ENCODE results near the gene METAP1D.

The METAP1D gene

GRCh38 chr2:172094294-172095145 is 94.8 kb downstream of the METAP1D start:
- DNase-seq: no peak

GRCh38 chr2:172095146-172095904 is 95.6 kb downstream of the METAP1D start:
- no peak for DNase-seq

GRCh38 chr2:172095905-172096625 is 96.3 kb downstream of the METAP1D start:
- DNase-seq: peak; percentile 43

GRCh38 chr2:172096626-172097547 is 97.1 kb downstream of the METAP1D start:
- no peak for DNase-seq

- DNase-seq: no peak
Observed at GRCh38 chr2:172097557-172098131, 97.9 kb downstream of the METAP1D start.

- no peak for DNase-seq
Observed at GRCh38 chr2:172098287-172098649, 98.5 kb downstream of the METAP1D start.

GRCh38 chr2:172098650-172099471 is 99.1 kb downstream of the METAP1D start:
- DNase-seq: no peak

- no peak for DNase-seq
Observed at GRCh38 chr2:172099472-172100079, 99.8 kb downstream of the METAP1D start.

- no peak for DNase-seq
Observed at GRCh38 chr2:172100080-172100934, 100.6 kb downstream of the METAP1D start.

- no peak for DNase-seq
Observed at GRCh38 chr2:172100935-172101820, 101.4 kb downstream of the METAP1D start.

GRCh38 chr2:172101821-172102390 is 102.2 kb downstream of the METAP1D start:
- DNase-seq: no peak

- peak; percentile 96 for DNase-seq
Observed at GRCh38 chr2:172102391-172103359, 102.9 kb downstream of the METAP1D start, which contains the start of gene DLX2. TSS of gene DLX2 (minus strand) at chr2:172102900. CDS start at chr2:172102538, 362 bp downstream.

GRCh38 chr2:172103471-172104272 is 103.9 kb downstream of the METAP1D start:
- DNase-seq: peak; percentile 85

GRCh38 chr2:172105471-172106107 is 105.8 kb downstream of the METAP1D start:
- no peak for DNase-seq
